ENCODE measurements around the gene TPGS1. TPM values are rescaled to one million over a fixed set of nuclear protein-coding genes. Genes with fewer than 3 reads are reported as not detected.

TPGS1 gene
- total and polyA plus RNA-seq, 4 donors = 17.4 to 33.0 (median 19.7) TPM

GRCh38 chr19:492091-492531 lies 15.2 kb upstream of the TPGS1 start:
- intact Hi-C loops (cut with DNase I) = no loop called here
- no peaks in the 10 kb centered on the region for H3K27me3 ChIP-seq (ENCODE audit: control insufficient read depth in 1 of 2, insufficient read depth in 2 of 2, low read length in 1 of 2)
- no peak overlapping the region for H3K27ac ChIP-seq (ENCODE audit: low read depth in 1 of 2, low read length in 2 of 2)
- H3K36me3 ChIP-seq (ENCODE audit: control insufficient read depth in 1 of 2, insufficient read depth in 2 of 2, low read length in 1 of 2) = no peaks in the 10 kb centered on the region
- 77 to 88% methylated on average over 10 to 19 of the region's 19 CpGs for WGBS, 2 donors
- H3K4me3 ChIP-seq (ENCODE audit: low read length in 2 of 2) = no peak overlapping the region
- H3K9me3 ChIP-seq (ENCODE audit: control insufficient read depth, low read length) = no peaks in the 10 kb centered on the region
- DNase-seq (no peak), ATAC-seq (ENCODE audit: low FRiP score) (no peak)
- no peaks in the 10 kb centered on the region for H3K4me1 ChIP-seq (ENCODE audit: control insufficient read depth in 1 of 2, insufficient read depth in 2 of 2, low read length in 2 of 2)

GRCh38 chr19:493391-494170 lies 13.7 kb upstream of the TPGS1 start:
- Histone ChIP-seq H3K4me1 (ENCODE audit: control insufficient read depth in 1 of 2, insufficient read depth in 2 of 2, low read length in 2 of 2) (no peaks in the 10 kb centered on the region), H3K27ac (ENCODE audit: low read depth in 1 of 2, low read length in 2 of 2) (no peak overlapping the region), H3K9me3 (ENCODE audit: control insufficient read depth, low read length) (no peaks in the 10 kb centered on the region), H3K4me3 (ENCODE audit: low read length in 2 of 2) (no peak overlapping the region), H3K27me3 (ENCODE audit: control insufficient read depth in 1 of 2, insufficient read depth in 2 of 2, low read length in 1 of 2) (no peaks in the 10 kb centered on the region), H3K36me3 (ENCODE audit: control insufficient read depth in 1 of 2, insufficient read depth in 2 of 2, low read length in 1 of 2) (no peaks in the 10 kb centered on the region)
- intact Hi-C loops (cut with DNase I) = no loop called here
- ATAC-seq (ENCODE audit: low FRiP score) (no peak), DNase-seq (no peak)
- WGBS, 2 donors = 76 to 77% methylated on average over 23 of the region's 23 CpGs

GRCh38 chr19:494171-495080 lies 12.9 kb upstream of the TPGS1 start:
- H3K4me3 ChIP-seq (ENCODE audit: low read length in 2 of 2) = no peak overlapping the region
- DNase-seq = no peak

GRCh38 chr19:495081-495401 lies 12.3 kb upstream of the TPGS1 start:
- 47 to 52% methylated on average over 10 of the region's 10 CpGs for WGBS, 2 donors
- Histone ChIP-seq H3K36me3 (ENCODE audit: control insufficient read depth in 1 of 2, insufficient read depth in 2 of 2, low read length in 1 of 2) (no peaks in the 10 kb centered on the region), H3K9me3 (ENCODE audit: control insufficient read depth, low read length) (no peaks in the 10 kb centered on the region), H3K27ac (ENCODE audit: low read depth in 1 of 2, low read length in 2 of 2) (no peak overlapping the region), H3K4me3 (ENCODE audit: low read length in 2 of 2) (no peak overlapping the region), H3K27me3 (ENCODE audit: control insufficient read depth in 1 of 2, insufficient read depth in 2 of 2, low read length in 1 of 2) (no peaks in the 10 kb centered on the region), H3K4me1 (ENCODE audit: control insufficient read depth in 1 of 2, insufficient read depth in 2 of 2, low read length in 2 of 2) (no peaks in the 10 kb centered on the region)
- DNase-seq (no peak), ATAC-seq (ENCODE audit: low FRiP score) (no peak)
- intact Hi-C loops (cut with DNase I) = no loop called here

More at GRCh38 chr19:494171-495080, 12.9 kb upstream of the TPGS1 start:
- Histone ChIP-seq H3K27me3 (ENCODE audit: control insufficient read depth in 1 of 2, insufficient read depth in 2 of 2, low read length in 1 of 2) (no peaks in the 10 kb centered on the region), H3K9me3 (ENCODE audit: control insufficient read depth, low read length) (no peaks in the 10 kb centered on the region), H3K27ac (ENCODE audit: low read depth in 1 of 2, low read length in 2 of 2) (no peak overlapping the region), H3K36me3 (ENCODE audit: control insufficient read depth in 1 of 2, insufficient read depth in 2 of 2, low read length in 1 of 2) (no peaks in the 10 kb centered on the region), H3K4me1 (ENCODE audit: control insufficient read depth in 1 of 2, insufficient read depth in 2 of 2, low read length in 2 of 2) (no peaks in the 10 kb centered on the region)
- intact Hi-C loops (cut with DNase I) = no loop called here
- ATAC-seq (ENCODE audit: low FRiP score) = no peak
- WGBS, 2 donors = 49 to 54% methylated on average over 21 to 22 of the region's 22 CpGs

- 15% methylated on average over 32 of the region's 32 CpGs for WGBS, 2 donors
- intact Hi-C loops (cut with DNase I) = no loop called here
- DNase-seq (no peak), ATAC-seq (ENCODE audit: low FRiP score) (no peak)
- no peaks in the 10 kb centered on the region for H3K9me3 ChIP-seq (ENCODE audit: control insufficient read depth, low read length)
- H3K4me1 ChIP-seq (ENCODE audit: control insufficient read depth in 1 of 2, insufficient read depth in 2 of 2, low read length in 2 of 2) = no peaks in the 10 kb centered on the region
- no peaks in the 10 kb centered on the region for H3K27me3 ChIP-seq (ENCODE audit: control insufficient read depth in 1 of 2, insufficient read depth in 2 of 2, low read length in 1 of 2)
- no peaks in the 10 kb centered on the region for H3K36me3 ChIP-seq (ENCODE audit: control insufficient read depth in 1 of 2, insufficient read depth in 2 of 2, low read length in 1 of 2)
- no peak overlapping the region for H3K27ac ChIP-seq (ENCODE audit: low read depth in 1 of 2, low read length in 2 of 2)
- H3K4me3 ChIP-seq (ENCODE audit: low read length in 2 of 2) = no peak overlapping the region
These were observed 11.7 kb upstream of the TPGS1 start for GRCh38 chr19:495402-496111.

GRCh38 chr19:496112-496665 lies 11.1 kb upstream of the TPGS1 start, which contains the start of gene MADCAM1:
Gene MADCAM1, plus strand, starts transcription at chr19:496486. Its CDS starts 14 bp downstream, at chr19:496500.
- intact Hi-C loops (cut with DNase I) = no loop called here
- no peak for ATAC-seq (ENCODE audit: low FRiP score)
- Histone ChIP-seq H3K9me3 (ENCODE audit: control insufficient read depth, low read length) (no peaks in the 10 kb centered on the region), H3K36me3 (ENCODE audit: control insufficient read depth in 1 of 2, insufficient read depth in 2 of 2, low read length in 1 of 2) (no peaks in the 10 kb centered on the region), H3K27me3 (ENCODE audit: control insufficient read depth in 1 of 2, insufficient read depth in 2 of 2, low read length in 1 of 2) (no peaks in the 10 kb centered on the region), H3K4me3 (ENCODE audit: low read length in 2 of 2) (no peak within 1 kb of the TSS), H3K27ac (ENCODE audit: low read depth in 1 of 2, low read length in 2 of 2) (no peak within 1 kb of the TSS), H3K4me1 (ENCODE audit: control insufficient read depth in 1 of 2, insufficient read depth in 2 of 2, low read length in 2 of 2) (no peaks in the 10 kb centered on the region)
- DNase-seq = no peak
- WGBS, 2 donors = 5 to 6% methylated on average over 32 to 33 of the region's 33 CpGs

GRCh38 chr19:496986-497385 lies 10.3 kb upstream of the TPGS1 start:
- H3K4me1 ChIP-seq (ENCODE audit: control insufficient read depth in 1 of 2, insufficient read depth in 2 of 2, low read length in 2 of 2) = no peaks in the 10 kb centered on the region
- WGBS, 2 donors = 7 to 8% methylated on average over 4 to 18 of the region's 18 CpGs
- intact Hi-C loops (cut with DNase I) = no loop called here
- DNase-seq = no peak
- H3K4me3 ChIP-seq (ENCODE audit: low read length in 2 of 2) = no peak overlapping the region
- H3K27me3 ChIP-seq (ENCODE audit: control insufficient read depth in 1 of 2, insufficient read depth in 2 of 2, low read length in 1 of 2) = no peaks in the 10 kb centered on the region
- ATAC-seq (ENCODE audit: low FRiP score) = no peak
- no peak overlapping the region for H3K27ac ChIP-seq (ENCODE audit: low read depth in 1 of 2, low read length in 2 of 2)
- H3K36me3 ChIP-seq (ENCODE audit: control insufficient read depth in 1 of 2, insufficient read depth in 2 of 2, low read length in 1 of 2) = no peaks in the 10 kb centered on the region
- H3K9me3 ChIP-seq (ENCODE audit: control insufficient read depth, low read length) = no peaks in the 10 kb centered on the region

GRCh38 chr19:497491-497868 lies 9.8 kb upstream of the TPGS1 start:
- no peak for DNase-seq
- no peak for ATAC-seq (ENCODE audit: low FRiP score)
- Histone ChIP-seq H3K36me3 (ENCODE audit: control insufficient read depth in 1 of 2, insufficient read depth in 2 of 2, low read length in 1 of 2) (no peaks in the 10 kb centered on the region), H3K4me1 (ENCODE audit: control insufficient read depth in 1 of 2, insufficient read depth in 2 of 2, low read length in 2 of 2) (no peaks in the 10 kb centered on the region), H3K27me3 (ENCODE audit: control insufficient read depth in 1 of 2, insufficient read depth in 2 of 2, low read length in 1 of 2) (no peaks in the 10 kb centered on the region), H3K27ac (ENCODE audit: low read depth in 1 of 2, low read length in 2 of 2) (no peak overlapping the region), H3K4me3 (ENCODE audit: low read length in 2 of 2) (no peak overlapping the region), H3K9me3 (ENCODE audit: control insufficient read depth, low read length) (no peaks in the 10 kb centered on the region)
- WGBS, 2 donors = 2 to 4% methylated on average over 15 to 36 of the region's 36 CpGs
- intact Hi-C loops (cut with DNase I) = no loop called here

Measured in aorta (tissue), 5 donors.